Vagina (tissue), 2 donors: Measurements from ENCODE around the gene DICER1.

Experiments
- CTCF ChIP-seq, 3 experiments: fragments of 450-650 bp in 2 of 3; fragments of 200-600 bp in 1 of 3; sonication (generic) in 1 of 3; IDR thresholded peaks; one replicate each; pipeline ENCODE4 v1.5.1; 2017 to 2019; ENCODE audit warnings: antibody characterized with exemption in 3 of 3, mild to moderate bottlenecking in 2 of 3, moderate library complexity in 2 of 3
- POLR2A ChIP-seq, 2 donors: fragments of 450-650 bp; IDR thresholded peaks; one replicate each; pipeline ENCODE4 v1.6.1; 2017; ENCODE audit warnings: antibody characterized with exemption in 2 of 2, mild to moderate bottlenecking in 2 of 2, moderate library complexity in 2 of 2

GRCh38 chr14:95057851-95058250, 99.5 kb downstream of the DICER1 start:
- TF ChIP-seq POLR2A (IDR thresholded peaks at IDR 0.05) (no peak), CTCF (IDR thresholded peaks at IDR 0.05) (no peak)
